ENCODE results near the gene DTX3. TPM values are rescaled to one million over a fixed set of nuclear protein-coding genes. Genes with fewer than 3 reads are reported as not detected.

The DTX3 gene
- total RNA-seq, 1 donor from 2014 or later = 26.0 TPM

DNA sequence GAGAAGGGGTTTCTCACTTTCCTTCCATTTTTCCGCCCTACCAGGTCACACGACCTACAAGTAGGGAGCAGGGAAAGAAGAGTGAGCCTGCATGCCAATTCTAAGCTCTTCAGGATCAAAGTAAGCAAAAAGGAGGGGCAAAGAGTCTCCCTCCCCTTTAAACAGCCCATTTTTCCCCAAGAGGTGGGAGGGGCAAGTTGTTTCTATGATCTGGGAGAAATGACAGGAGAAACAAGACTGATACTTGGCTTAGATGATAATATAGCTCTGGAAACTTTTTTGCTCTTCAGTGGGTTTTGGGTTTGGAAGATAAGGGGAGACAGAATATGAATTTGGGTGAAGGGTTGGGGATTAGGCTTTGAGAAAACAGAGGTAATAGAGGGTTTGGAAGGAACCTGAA lies 1.8 kb downstream of the DTX3 start:
- DNase-seq = no peak
- H3K9me3 ChIP-seq = no peaks in the 10 kb centered on the region
- H3K4me3 ChIP-seq = no peak overlapping the region
- intact Hi-C loops (cut with DNase I) = no loop called here
- peaks cover 11% of the 10 kb centered on the region for H3K36me3 ChIP-seq
- no peak for ATAC-seq
- peaks cover 21% of the 10 kb centered on the region for H3K4me1 ChIP-seq
- no peak overlapping the region for H3K27ac ChIP-seq
- TF ChIP-seq, protein P1, sequence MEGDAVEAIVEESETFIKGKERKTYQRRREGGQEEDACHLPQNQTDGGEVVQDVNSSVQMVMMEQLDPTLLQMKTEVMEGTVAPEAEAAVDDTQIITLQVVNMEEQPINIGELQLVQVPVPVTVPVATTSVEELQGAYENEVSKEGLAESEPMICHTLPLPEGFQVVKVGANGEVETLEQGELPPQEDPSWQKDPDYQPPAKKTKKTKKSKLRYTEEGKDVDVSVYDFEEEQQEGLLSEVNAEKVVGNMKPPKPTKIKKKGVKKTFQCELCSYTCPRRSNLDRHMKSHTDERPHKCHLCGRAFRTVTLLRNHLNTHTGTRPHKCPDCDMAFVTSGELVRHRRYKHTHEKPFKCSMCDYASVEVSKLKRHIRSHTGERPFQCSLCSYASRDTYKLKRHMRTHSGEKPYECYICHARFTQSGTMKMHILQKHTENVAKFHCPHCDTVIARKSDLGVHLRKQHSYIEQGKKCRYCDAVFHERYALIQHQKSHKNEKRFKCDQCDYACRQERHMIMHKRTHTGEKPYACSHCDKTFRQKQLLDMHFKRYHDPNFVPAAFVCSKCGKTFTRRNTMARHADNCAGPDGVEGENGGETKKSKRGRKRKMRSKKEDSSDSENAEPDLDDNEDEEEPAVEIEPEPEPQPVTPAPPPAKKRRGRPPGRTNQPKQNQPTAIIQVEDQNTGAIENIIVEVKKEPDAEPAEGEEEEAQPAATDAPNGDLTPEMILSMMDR (IDR thresholded peaks at IDR 0.05) = no peak
- H3K27me3 ChIP-seq = no peaks in the 10 kb centered on the region

DNA sequence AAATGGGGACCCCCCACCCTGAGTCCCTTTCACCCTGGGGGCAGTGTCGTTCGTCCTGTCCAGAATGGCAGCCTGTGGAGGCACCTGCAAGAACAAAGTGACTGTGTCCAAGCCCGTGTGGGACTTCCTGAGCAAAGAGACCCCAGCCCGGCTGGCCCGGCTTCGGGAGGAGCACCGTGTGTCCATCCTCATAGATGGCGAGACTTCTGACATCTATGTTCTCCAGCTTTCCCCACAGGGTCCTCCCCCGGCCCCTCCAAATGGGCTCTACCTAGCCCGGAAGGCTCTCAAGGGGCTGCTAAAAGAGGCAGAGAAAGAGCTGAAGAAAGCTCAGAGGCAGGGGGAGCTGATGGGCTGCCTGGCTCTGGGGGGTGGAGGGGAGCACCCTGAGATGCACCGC lies 2.2 kb downstream of the DTX3 start:
- DNase-seq = no peak

DNA sequence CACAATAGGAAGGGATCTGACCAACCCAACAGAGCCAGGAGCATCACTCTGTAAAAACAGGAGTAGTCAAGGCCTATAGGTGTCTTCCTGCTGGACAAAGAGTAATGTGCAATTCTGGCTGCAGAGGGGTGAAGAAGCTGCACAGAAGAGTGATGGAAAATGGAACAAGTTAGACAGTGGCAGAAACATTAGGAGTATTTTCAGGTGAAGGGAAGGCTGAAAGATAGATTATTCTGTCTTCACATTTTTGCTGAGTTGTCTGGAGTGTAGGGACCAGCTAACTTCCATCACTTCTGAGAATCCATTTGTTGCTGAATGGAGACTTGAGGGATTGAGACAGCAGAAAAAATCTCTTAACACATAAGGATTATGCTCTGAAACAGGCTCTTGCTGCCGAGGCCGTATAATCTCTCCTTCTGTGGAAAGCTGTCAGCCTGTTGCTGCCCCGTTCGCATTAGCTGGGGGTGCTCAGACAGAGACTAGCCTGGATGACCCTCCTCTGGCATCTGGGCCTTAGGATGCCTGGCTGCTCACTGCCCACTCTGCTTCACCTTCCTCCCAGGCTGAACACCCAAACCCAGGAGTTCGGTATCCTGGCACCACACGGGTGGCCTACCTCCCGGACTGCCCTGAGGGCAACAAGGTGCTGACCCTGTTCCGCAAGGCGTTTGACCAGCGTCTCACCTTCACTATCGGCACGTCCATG lies 3.5 kb downstream of the DTX3 start:
- no peak for DNase-seq
- TF ChIP-seq, protein P1 (IDR thresholded peaks at IDR 0.05) = no peak
- no peaks in the 10 kb centered on the region for H3K9me3 ChIP-seq
- intact Hi-C loops (cut with DNase I) = no loop called here
- H3K27ac ChIP-seq = no peak overlapping the region
- H3K27me3 ChIP-seq = peaks cover 14% of the 10 kb centered on the region
- no peak for ATAC-seq
- no peaks in the 10 kb centered on the region for H3K36me3 ChIP-seq
- H3K4me3 ChIP-seq = no peak overlapping the region
- peaks cover 21% of the 10 kb centered on the region for H3K4me1 ChIP-seq

More for the DNA sequence above, 2.2 kb downstream of the DTX3 start:
- ATAC-seq = no peak
- H3K4me3 ChIP-seq = no peak overlapping the region
- H3K27ac ChIP-seq = no peak overlapping the region
- TF ChIP-seq, protein P1 (IDR thresholded peaks at IDR 0.05) = no peak
- H3K4me1 ChIP-seq = peaks cover 21% of the 10 kb centered on the region
- H3K27me3 ChIP-seq = peaks cover 1% of the 10 kb centered on the region
- H3K9me3 ChIP-seq = no peaks in the 10 kb centered on the region
- peaks cover 7% of the 10 kb centered on the region for H3K36me3 ChIP-seq
- intact Hi-C loops (cut with DNase I) = no loop called here

DNA sequence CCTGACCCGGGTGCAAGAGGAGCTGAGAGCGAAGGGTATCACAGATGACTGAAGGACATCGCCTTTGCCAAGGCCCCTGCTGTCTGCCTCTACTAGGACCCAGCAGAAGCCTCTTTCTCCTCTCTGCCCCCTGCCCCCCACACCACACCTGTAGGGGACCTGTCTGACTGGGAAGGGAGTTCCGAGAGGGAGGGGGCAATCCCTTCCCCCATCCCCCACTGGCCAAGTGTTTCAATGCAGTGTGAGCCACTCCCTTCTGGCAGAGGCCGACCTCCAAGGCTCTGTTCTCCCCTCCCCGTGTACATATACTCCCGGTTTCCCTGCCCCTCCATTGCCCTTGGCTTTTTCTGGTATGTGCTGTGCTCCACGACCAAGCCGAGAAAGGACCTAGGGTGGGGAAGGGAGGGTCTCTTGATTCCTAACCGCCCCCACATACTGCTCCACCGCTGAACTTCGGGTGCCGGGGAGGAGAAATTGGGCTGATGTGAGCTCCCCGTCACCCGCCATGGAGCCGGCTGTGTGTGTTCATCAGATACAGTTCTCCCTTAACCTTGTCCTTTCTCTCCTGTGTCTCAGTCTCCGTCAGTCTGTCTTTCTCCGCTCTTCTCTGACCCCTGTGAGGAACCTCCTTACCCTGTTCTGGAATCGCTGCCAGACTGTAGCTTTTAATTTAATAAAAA lies 4.6 kb downstream of the DTX3 start:
- Histone ChIP-seq H3K27ac (peak overlapping the region; percentile 73), H3K27me3 (peaks cover 14% of the 10 kb centered on the region), H3K9me3 (no peaks in the 10 kb centered on the region), H3K4me3 (peak overlapping the region; percentile 62), H3K36me3 (no peaks in the 10 kb centered on the region), H3K4me1 (peaks cover 19% of the 10 kb centered on the region)
- ATAC-seq (no peak), DNase-seq (no peak)
- TF ChIP-seq, protein P1 (IDR thresholded peaks at IDR 0.05) = no peak
- intact Hi-C loops (cut with DNase I) = no loop called here

DNA sequence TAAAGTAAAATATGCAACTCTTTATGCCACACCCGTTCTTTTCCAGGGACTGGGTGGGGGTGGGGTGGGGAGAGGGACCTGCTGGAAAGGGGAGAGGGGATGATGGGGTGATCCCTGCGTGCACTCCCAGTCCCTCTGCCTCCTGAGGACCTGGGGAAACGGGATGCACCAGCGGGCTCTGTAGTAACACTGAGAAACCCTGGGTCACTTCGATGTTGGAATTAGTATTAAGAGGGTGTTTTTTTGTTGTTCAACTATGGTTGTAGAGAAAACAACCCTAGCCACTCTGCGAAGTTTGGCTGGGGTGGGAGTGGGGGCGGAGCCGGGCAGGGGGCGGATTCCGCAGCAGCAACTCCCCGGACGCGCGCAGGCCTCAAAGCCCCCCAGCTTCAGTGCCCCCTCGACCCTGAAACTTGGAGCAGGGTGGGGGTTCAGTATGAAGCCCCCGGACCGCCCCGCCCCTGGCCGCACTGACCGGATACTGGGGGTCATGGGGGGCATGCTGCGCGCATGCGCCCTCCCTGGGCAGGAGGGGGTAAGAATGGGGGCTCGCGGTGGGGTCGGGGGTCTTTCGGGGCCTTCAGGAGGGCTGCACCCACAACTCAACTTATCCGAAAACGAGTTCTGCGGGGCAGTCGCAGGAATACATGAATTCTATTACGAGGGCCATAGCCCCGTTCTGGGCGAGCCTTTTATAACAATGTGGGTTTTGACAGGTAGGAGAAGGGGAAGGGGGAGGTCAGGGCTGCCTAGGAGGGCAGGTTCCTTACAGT lies 5.3 kb downstream of the DTX3 start:
- Histone ChIP-seq H3K4me1 (peaks cover 19% of the 10 kb centered on the region), H3K27me3 (peaks cover 14% of the 10 kb centered on the region), H3K27ac (peak overlapping the region; percentile 73), H3K4me3 (peak overlapping the region; percentile 62), H3K9me3 (no peaks in the 10 kb centered on the region), H3K36me3 (no peaks in the 10 kb centered on the region)
- ATAC-seq (no peak), DNase-seq (no peak)
- intact Hi-C loops (cut with DNase I) = no loop called here
- TF ChIP-seq, protein P1 (IDR thresholded peaks at IDR 0.05) = no peak

Data from upper lobe of right lung (tissue), 1 donor.